Measurements from ENCODE around the gene ZNF655.

- no peak for TF ChIP-seq CBX5 (IDR thresholded peaks at IDR 0.05; ENCODE audit: low read depth, low read length)
- TF ChIP-seq, protein P1, sequence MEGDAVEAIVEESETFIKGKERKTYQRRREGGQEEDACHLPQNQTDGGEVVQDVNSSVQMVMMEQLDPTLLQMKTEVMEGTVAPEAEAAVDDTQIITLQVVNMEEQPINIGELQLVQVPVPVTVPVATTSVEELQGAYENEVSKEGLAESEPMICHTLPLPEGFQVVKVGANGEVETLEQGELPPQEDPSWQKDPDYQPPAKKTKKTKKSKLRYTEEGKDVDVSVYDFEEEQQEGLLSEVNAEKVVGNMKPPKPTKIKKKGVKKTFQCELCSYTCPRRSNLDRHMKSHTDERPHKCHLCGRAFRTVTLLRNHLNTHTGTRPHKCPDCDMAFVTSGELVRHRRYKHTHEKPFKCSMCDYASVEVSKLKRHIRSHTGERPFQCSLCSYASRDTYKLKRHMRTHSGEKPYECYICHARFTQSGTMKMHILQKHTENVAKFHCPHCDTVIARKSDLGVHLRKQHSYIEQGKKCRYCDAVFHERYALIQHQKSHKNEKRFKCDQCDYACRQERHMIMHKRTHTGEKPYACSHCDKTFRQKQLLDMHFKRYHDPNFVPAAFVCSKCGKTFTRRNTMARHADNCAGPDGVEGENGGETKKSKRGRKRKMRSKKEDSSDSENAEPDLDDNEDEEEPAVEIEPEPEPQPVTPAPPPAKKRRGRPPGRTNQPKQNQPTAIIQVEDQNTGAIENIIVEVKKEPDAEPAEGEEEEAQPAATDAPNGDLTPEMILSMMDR (IDR thresholded peaks at IDR 0.05; ENCODE audit: control extremely low read depth in 1 of 3, insufficient read depth in 1 of 3, low read depth in 1 of 3, low read length in 3 of 3) = no peak
- no peak for TF ChIP-seq POLR2A (IDR thresholded peaks at IDR 0.05; ENCODE audit: control extremely low read depth in 1 of 2, low read depth in 2 of 2, low read length in 2 of 2)
- no peak for TF ChIP-seq HDAC6 (IDR thresholded peaks at IDR 0.05; ENCODE audit: low read depth, low read length)
- no peak for TF ChIP-seq BACH1 (IDR thresholded peaks at IDR 0.05; ENCODE audit: low read length)
- TF ChIP-seq ZNF274 (IDR thresholded peaks at IDR 0.05; ENCODE audit: borderline replicate concordance, extremely low read depth, low read length) = no peak
- TF ChIP-seq POLR2AphosphoS5 (IDR thresholded peaks at IDR 0.05; ENCODE audit: low read depth, low read length) = no peak
- TF ChIP-seq TBP (IDR thresholded peaks at IDR 0.05; ENCODE audit: low read depth, low read length) = no peak
Measured at GRCh38 chr7:99561737-99562051, 3.3 kb downstream of the ZNF655 start.

Data from H1 (cell line).